Liver (tissue), 2 donors: ENCODE data around the gene APH1A.

ENCODE experiments used
- ATF3 ChIP-seq: IDR thresholded peaks from 2 replicates; pipeline ENCODE4 v1.6.1; 2016; ENCODE audit warnings: antibody characterized with exemption
- RAD21 ChIP-seq, 2 donors: IDR thresholded peaks; 2 replicates each; pipeline ENCODE4 v1.6.1; 2016; ENCODE audit warnings: antibody characterized with exemption in 2 of 2, mild to moderate bottlenecking in 2 of 2
- donor health status: healthy.

GRCh38 chr1:150282558-150282958 lies 13.7 kb upstream of the APH1A start:
- TF ChIP-seq ATF3 (no peak), RAD21 (IDR thresholded peaks at IDR 0.05) (no peak)
